ENCODE results near the gene CARNS1. TPM values are rescaled to one million over a fixed set of nuclear protein-coding genes. Genes with fewer than 3 reads are reported as not detected.

Gene CARNS1
- total and polyA plus RNA-seq, 10 donors = 1.0 to 4.4 (median 2.0) TPM

DNA sequence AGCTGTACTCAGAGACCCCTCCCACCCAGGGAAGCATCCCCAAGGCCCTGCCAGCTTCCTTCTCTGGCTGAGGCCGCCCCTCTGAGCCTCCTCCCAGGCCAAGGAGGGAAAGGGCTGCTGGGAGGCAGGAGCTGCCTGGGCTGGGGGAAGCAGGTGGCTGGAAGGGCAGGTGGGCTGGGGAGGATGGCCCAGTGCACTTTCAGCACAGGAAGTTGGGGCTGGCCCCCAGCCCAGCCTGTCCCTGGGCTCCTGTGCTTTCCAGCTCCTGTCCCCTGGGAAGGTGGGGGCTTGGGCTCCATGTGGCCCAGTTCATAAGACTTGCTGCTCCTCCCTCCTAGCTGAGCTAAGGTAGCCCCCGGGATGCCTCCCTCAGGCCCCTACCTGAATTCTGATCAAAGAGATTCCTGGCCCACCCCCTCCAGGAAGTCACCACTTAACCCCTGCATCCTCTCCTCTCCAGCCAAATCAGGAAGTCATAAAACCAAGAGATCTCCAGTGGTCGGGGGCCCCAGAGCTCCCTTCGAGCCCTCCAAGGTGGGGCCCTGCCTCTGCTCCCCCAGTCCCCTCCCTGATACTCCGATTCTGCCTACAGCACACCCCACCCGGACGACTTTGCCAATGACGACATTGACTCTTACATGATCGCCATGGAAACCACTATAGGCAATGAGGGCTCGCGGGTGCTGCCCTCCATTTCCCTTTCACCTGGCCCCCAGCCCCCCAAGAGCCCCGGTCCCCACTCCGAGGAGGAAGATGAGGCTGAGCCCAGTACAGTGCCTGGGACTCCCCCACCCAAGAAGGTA, 18.7 kb upstream of the CARNS1 start:
- Histone ChIP-seq H3K36me3 (peaks cover 0 to 77% (median 51%) of the 10 kb centered on the region in 6 donors), H3K9me3 (no peaks in the 10 kb centered on the region), H3K4me1 (peaks cover 37 to 89% (median 62%) of the 10 kb centered on the region in 6 donors), H3K4me3 (no peak overlapping the region), H3K27me3 (replicated peaks in 1 of 7) (no peaks in the 10 kb centered on the region), H3K27ac (peak overlapping the region in 7 of 8 donors; percentile 11 to 75 (median 37))
- 16 to 21% (median 18%) methylated on average over 9 to 13 of the region's 13 CpGs for WGBS, 5 donors
- intact Hi-C loops (cut with DNase I; ENCODE audit: low total_unique reads) = loop anchor here (5.0 kb wide), 1 partner anchor 111 kb away; the partner anchor contains the start of genes CDK2AP2 and PITPNM1
- TF ChIP-seq POLR2AphosphoS5 (IDR thresholded peaks at IDR 0.05) (peak in 2 of 3 donors; percentile 54 to 75), POLR2A (IDR thresholded peaks at IDR 0.05) (no peak)
- peak; percentile 75 for DNase-seq

DNA sequence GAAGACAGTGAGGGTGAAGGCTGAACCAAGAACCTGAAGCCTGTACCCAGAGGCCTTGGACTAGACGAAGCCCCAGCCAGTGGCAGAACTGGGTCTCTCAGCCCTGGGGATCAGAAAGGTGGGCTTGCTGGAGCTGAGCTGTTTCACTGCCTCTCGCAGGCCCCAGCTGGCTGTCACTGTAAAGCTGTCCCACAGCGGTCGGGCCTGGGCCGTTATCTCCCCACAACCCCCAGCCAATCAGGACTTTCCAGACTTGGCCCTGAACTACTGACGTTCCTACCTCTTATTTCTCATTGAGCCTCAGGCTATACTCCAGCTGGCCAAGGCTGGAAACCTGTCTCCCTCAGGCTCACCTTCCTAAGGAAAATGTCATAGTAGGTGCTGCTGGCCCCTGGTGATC, 17.9 kb upstream of the CARNS1 start:
- intact Hi-C loops (cut with DNase I; ENCODE audit: low total_unique reads) = loop anchor here (5.0 kb wide), 1 partner anchor 110 kb away; the partner anchor contains the start of genes CDK2AP2 and PITPNM1
- Histone ChIP-seq H3K4me1 (peaks cover 34 to 90% (median 64%) of the 10 kb centered on the region in 6 donors), H3K9me3 (no peaks in the 10 kb centered on the region), H3K27me3 (replicated peaks in 1 of 7) (no peaks in the 10 kb centered on the region), H3K27ac (peak overlapping the region in 4 of 8 donors; percentile 26 to 75 (median 58)), H3K4me3 (no peak overlapping the region), H3K36me3 (peaks cover 0 to 77% (median 51%) of the 10 kb centered on the region in 6 donors)
- WGBS, 5 donors = 70 to 88% (median 81%) methylated on average over 5 to 6 of the region's 6 CpGs
- TF ChIP-seq POLR2AphosphoS5 (IDR thresholded peaks at IDR 0.05) = no peak
- no peak for TF ChIP-seq POLR2A (IDR thresholded peaks at IDR 0.05)
- TF ChIP-seq, protein P1, sequence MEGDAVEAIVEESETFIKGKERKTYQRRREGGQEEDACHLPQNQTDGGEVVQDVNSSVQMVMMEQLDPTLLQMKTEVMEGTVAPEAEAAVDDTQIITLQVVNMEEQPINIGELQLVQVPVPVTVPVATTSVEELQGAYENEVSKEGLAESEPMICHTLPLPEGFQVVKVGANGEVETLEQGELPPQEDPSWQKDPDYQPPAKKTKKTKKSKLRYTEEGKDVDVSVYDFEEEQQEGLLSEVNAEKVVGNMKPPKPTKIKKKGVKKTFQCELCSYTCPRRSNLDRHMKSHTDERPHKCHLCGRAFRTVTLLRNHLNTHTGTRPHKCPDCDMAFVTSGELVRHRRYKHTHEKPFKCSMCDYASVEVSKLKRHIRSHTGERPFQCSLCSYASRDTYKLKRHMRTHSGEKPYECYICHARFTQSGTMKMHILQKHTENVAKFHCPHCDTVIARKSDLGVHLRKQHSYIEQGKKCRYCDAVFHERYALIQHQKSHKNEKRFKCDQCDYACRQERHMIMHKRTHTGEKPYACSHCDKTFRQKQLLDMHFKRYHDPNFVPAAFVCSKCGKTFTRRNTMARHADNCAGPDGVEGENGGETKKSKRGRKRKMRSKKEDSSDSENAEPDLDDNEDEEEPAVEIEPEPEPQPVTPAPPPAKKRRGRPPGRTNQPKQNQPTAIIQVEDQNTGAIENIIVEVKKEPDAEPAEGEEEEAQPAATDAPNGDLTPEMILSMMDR (IDR thresholded peaks at IDR 0.05 in 8 of 11, conservative IDR thresholded peaks at IDR 0.05 in 3 of 11) = no peak
- DNase-seq = no peak

DNA sequence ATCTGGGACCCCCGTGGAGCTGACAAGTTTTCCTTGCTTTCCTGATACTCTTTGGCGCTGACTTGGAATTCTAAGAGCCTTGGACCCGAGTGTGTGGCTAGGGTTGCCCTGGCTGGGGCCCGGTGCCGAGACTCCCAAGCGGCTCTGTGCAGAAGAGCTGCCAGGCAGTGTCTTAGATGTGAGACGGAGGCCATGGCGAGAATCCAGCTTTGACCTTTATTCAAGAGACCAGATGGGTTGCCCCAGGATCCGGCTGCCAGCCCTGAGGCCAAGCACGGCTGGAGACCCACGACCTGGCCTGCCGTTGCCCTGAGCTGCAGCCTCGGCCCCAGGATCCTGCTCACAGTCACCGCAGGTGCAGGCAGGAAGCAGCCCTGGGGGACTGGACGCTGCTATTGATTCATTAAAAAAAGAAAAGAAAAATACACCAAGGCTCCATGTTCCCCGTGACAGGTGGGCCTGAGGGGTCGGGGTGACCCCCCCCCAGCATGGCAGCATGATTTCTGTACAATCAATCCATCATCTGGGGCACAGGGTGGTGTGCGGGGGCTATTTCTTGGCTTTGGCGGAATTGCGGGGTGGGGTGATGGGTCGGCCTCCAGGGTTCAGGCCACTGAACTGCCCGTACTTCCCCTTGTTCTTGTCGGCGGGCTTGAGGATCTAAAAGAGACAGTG, 17.4 kb upstream of the CARNS1 start:
- DNase-seq = no peak
- H3K9me3 ChIP-seq = no peaks in the 10 kb centered on the region
- H3K27ac ChIP-seq = peak overlapping the region in 1 of 8 donors; percentile 60
- no peaks in the 10 kb centered on the region for H3K27me3 ChIP-seq (replicated peaks in 1 of 7)
- TF ChIP-seq POLR2AphosphoS5 (IDR thresholded peaks at IDR 0.05) = no peak
- peaks cover 37 to 90% (median 66%) of the 10 kb centered on the region in 6 donors for H3K4me1 ChIP-seq
- WGBS, 5 donors = 82 to 92% (median 86%) methylated on average over 19 to 24 of the region's 24 CpGs
- H3K36me3 ChIP-seq = peaks cover 0 to 77% (median 51%) of the 10 kb centered on the region in 6 donors
- intact Hi-C loops (cut with DNase I; ENCODE audit: low total_unique reads) = loop anchor here (5.0 kb wide), 1 partner anchor 109 kb away; the partner anchor contains the start of genes CDK2AP2 and PITPNM1
- no peak overlapping the region for H3K4me3 ChIP-seq

DNA sequence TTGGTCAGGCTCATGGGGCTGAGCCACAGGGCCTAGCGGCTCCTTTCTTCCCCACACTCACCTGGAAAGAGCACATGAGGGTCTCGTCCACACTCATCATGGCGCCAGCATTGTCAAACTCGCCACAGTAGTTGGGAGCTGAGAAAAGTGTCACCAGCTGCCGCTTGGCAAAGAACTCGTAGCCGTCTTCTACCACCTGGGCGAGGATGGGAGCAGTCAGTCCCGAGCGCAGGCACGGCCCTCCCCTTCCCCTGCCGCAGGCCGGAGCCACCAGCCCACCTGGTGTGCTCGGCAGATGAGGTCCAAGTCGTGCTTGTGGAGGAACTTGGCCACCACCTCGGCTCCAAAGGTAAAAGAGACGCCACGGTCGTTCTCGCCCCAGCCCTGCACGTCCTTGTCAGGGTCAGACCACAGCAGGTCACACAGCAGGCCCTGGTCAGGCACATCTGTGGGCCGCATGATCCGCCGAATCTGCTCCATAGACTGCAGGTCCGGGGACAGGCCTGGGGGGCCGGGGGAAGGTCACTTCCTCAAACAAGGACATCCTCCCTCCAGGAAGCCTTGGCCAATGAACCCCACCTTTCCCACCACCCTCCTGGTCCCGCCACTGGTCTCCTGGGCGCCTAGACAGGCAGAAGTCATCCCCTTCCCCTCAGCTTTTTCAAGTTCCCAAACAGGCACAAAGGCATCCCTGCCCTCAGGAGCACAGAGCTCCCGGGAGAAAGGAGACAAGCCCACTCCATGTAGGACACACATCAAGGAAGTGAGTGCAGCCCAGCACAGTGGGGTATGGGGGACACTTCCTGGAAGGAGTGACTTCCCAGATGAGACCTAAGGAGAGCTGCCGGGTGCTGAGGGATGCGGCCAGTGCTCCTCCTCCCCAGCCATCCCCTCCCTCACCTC, 16.6 kb upstream of the CARNS1 start:
- H3K36me3 ChIP-seq = peaks cover 0 to 69% (median 51%) of the 10 kb centered on the region in 6 donors
- 69 to 90% (median 85%) methylated on average over 6 to 31 of the region's 31 CpGs for WGBS, 5 donors

More for the DNA sequence above, 16.6 kb upstream of the CARNS1 start:
- Histone ChIP-seq H3K4me1 (peaks cover 42 to 90% (median 68%) of the 10 kb centered on the region in 6 donors), H3K4me3 (peak overlapping the region in 1 of 8 donors; percentile 88), H3K27me3 (replicated peaks in 1 of 7) (no peaks in the 10 kb centered on the region), H3K9me3 (no peaks in the 10 kb centered on the region), H3K27ac (peak overlapping the region in 3 of 8 donors; percentile 96 to 99 (median 98))
- intact Hi-C loops (cut with DNase I; ENCODE audit: low total_unique reads) = loop anchor here (5.0 kb wide), 1 partner anchor 108 kb away; the partner anchor contains the start of genes CDK2AP2 and PITPNM1
- TF ChIP-seq POLR2A (IDR thresholded peaks at IDR 0.05) (no peak), POLR2AphosphoS5 (IDR thresholded peaks at IDR 0.05) (peak in 2 of 3 donors; percentile 15 to 50)
- TF ChIP-seq, protein P1 (IDR thresholded peaks at IDR 0.05 in 8 of 11, conservative IDR thresholded peaks at IDR 0.05 in 3 of 11) = no peak
- peak; percentile 80 for DNase-seq

Measured in spleen (tissue), 11 donors.